ENCODE results near the gene C1orf35.

The C1orf35 gene

GRCh38 chr1:228095938-228096337 lies 7.2 kb downstream of the C1orf35 start:
- in situ Hi-C loops (cut with MboI; ENCODE audit: low sequenced_read_pairs) = no loop called here

- in situ Hi-C loops (cut with MboI; ENCODE audit: low sequenced_read_pairs) = no loop called here
Observed at GRCh38 chr1:228095161-228095560, 8.0 kb downstream of the C1orf35 start.

GRCh38 chr1:228094432-228095016 lies 8.6 kb downstream of the C1orf35 start:
- in situ Hi-C loops (cut with MboI; ENCODE audit: low sequenced_read_pairs) = no loop called here

- in situ Hi-C loops (cut with MboI; ENCODE audit: low sequenced_read_pairs) = no loop called here
Observed at GRCh38 chr1:228093050-228093906, 9.8 kb downstream of the C1orf35 start.

GRCh38 chr1:228092342-228093049 lies 10.6 kb downstream of the C1orf35 start:
- in situ Hi-C loops (cut with MboI; ENCODE audit: low sequenced_read_pairs) = no loop called here

GRCh38 chr1:228091084-228091483 lies 12.0 kb downstream of the C1orf35 start:
- in situ Hi-C loops (cut with MboI; ENCODE audit: low sequenced_read_pairs) = no loop called here

GRCh38 chr1:228090613-228091081 lies 12.5 kb downstream of the C1orf35 start:
- in situ Hi-C loops (cut with MboI; ENCODE audit: low sequenced_read_pairs) = no loop called here

GRCh38 chr1:228089519-228090380 lies 13.4 kb downstream of the C1orf35 start:
- in situ Hi-C loops (cut with MboI; ENCODE audit: low sequenced_read_pairs) = no loop called here

- in situ Hi-C loops (cut with MboI; ENCODE audit: low sequenced_read_pairs) = no loop called here
Observed at GRCh38 chr1:228088586-228089498, 14.3 kb downstream of the C1orf35 start.

- in situ Hi-C loops (cut with MboI; ENCODE audit: low sequenced_read_pairs) = no loop called here
Observed at GRCh38 chr1:228087771-228088251, 15.3 kb downstream of the C1orf35 start.

GRCh38 chr1:228085287-228085951 lies 17.7 kb downstream of the C1orf35 start:
- in situ Hi-C loops (cut with MboI; ENCODE audit: low sequenced_read_pairs) = no loop called here

- in situ Hi-C loops (cut with MboI; ENCODE audit: low sequenced_read_pairs) = no loop called here
Observed at GRCh38 chr1:228084797-228085196, 18.3 kb downstream of the C1orf35 start.

- in situ Hi-C loops (cut with MboI; ENCODE audit: low sequenced_read_pairs) = no loop called here
Observed at GRCh38 chr1:228084325-228084724, 18.8 kb downstream of the C1orf35 start.

- in situ Hi-C loops (cut with MboI; ENCODE audit: low sequenced_read_pairs) = no loop called here
Observed at GRCh38 chr1:228083871-228084278, 19.2 kb downstream of the C1orf35 start.

- in situ Hi-C loops (cut with MboI; ENCODE audit: low sequenced_read_pairs) = no loop called here
Observed at GRCh38 chr1:228082918-228083870, 19.9 kb downstream of the C1orf35 start.

- in situ Hi-C loops (cut with MboI; ENCODE audit: low sequenced_read_pairs) = no loop called here
Observed at GRCh38 chr1:228082214-228082917, 20.8 kb downstream of the C1orf35 start, which contains the start of gene ARF1. ARF1 (plus strand) TSS chr1:228082708; CDS start chr1:228097115, 14,407 bp downstream.

GRCh38 chr1:228081578-228082213 lies 21.4 kb downstream of the C1orf35 start:
- in situ Hi-C loops (cut with MboI; ENCODE audit: low sequenced_read_pairs) = no loop called here

Data from hTERT RPE-1 (cell line).